HUES64 (cell line): ENCODE results near the gene CD200.

Experiments used
- H3K27ac ChIP-seq: 2 replicates; pipeline ENCODE4 v1.7.0; 2013; ENCODE audit warnings: low read depth, low read length, inconsistent platforms
- H3K27me3 ChIP-seq: 2 replicates; pipeline ENCODE4 v1.6.1; 2013; ENCODE audit warnings: mild to moderate bottlenecking, low read length; ENCODE audit not compliant: insufficient read depth
- H3K36me3 ChIP-seq: 2 replicates; pipeline ENCODE4 v1.6.1; 2013; ENCODE audit warnings: mild to moderate bottlenecking, low read length; ENCODE audit not compliant: insufficient read depth
- H3K4me1 ChIP-seq: 2 replicates; pipeline ENCODE4 v1.6.1; 2013; ENCODE audit warnings: mild to moderate bottlenecking, low read length, moderate library complexity; ENCODE audit not compliant: insufficient read depth
- H3K4me3 ChIP-seq: 2 replicates; pipeline ENCODE4 v1.5.1; 2013; ENCODE audit warnings: mild to moderate bottlenecking, low read length, moderate library complexity
- H3K9ac ChIP-seq: 2 replicates; pipeline ENCODE4 v1.6.1; 2013; ENCODE audit warnings: mild to moderate bottlenecking, low read depth, low read length
- H3K9me3 ChIP-seq: 2 replicates; pipeline ENCODE4 v1.6.1; 2013; ENCODE audit warnings: low read depth, low read length; ENCODE audit not compliant: insufficient read depth
- WGBS: fragments of 150-250, 120-280 bp; methylation state at CpG from one replicate; pipeline ENCODE4 v1.1.7; 2013; ENCODE audit warnings: missing lambda C conversion rate; 5-methylcytosine and 5-hydroxymethylcytosine counted together

CD200 gene

DNA sequence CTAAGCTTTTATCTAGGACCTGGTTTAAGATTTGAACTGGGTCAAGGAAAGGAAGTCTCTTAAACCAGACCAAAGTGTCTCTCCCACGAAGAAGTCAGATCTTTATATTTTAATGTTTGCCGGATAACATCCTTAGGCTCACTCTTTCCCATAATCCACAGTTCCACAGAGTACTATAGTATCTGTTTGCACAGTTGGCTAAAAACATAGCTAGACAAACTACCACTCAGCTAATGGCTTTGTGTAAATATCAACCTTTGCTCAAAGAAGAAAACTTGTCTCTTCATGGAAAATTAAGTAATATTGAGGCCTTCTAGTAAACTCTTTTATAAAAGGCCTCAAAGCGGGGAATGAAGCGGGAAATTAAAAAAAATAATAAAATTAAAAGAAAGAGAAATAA is 25.4 kb upstream of the CD200 start:
- H3K9me3 ChIP-seq, result no peaks in the 10 kb centered on the region
- H3K36me3 ChIP-seq, result no peaks in the 10 kb centered on the region
- H3K4me1 ChIP-seq, result peaks cover 40% of the 10 kb centered on the region
- H3K4me3 ChIP-seq, result no peak overlapping the region
- 100% methylated on average over 2 of the region's 4 CpGs for WGBS
- H3K27me3 ChIP-seq, result no peaks in the 10 kb centered on the region
- H3K9ac ChIP-seq, result no peak overlapping the region
- no peak overlapping the region for H3K27ac ChIP-seq

DNA sequence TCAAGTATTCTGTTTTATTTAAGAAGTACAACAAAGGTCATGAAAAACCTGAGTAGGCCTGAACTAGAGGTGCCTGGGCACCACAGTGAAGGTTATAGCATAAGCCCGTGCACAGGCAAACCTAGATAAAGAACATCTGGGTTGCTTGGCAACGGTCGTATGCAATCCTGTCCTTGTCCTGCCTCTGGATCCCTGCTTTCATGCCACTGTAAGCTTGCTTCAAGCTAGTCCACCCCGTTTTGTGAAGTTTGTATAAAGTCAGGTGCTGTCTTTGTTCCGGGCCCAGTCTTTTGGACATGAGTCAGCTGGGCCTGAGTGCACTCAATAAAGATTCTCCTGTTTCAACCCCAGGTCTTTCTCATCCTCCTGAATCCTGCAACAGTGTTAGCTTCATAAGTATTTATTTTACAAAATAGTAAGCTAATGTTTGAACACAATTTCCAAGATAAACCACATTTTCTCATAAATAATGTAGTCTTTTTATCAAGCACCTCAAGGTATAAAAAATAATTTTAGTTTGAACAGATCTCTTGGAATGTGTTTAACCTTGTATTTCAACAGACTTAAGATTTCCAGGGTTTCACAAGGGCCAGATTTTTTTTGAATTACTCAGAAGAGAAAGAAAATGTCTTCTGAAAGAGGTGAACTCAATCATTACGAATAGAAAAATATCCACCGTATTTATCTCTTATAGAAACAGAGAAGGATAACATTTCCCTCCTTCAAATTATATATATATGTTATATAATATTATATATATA is 24.6 kb upstream of the CD200 start:
- H3K4me3 ChIP-seq, result no peak overlapping the region
- H3K27ac ChIP-seq, result peak overlapping the region; percentile 22; the same call in 1 of the 2 replicates
- H3K36me3 ChIP-seq, result no peaks in the 10 kb centered on the region
- H3K27me3 ChIP-seq, result no peaks in the 10 kb centered on the region
- no peak overlapping the region for H3K9ac ChIP-seq
- 62% methylated on average over 5 of the region's 7 CpGs for WGBS
- H3K9me3 ChIP-seq, result no peaks in the 10 kb centered on the region
- peaks cover 35% of the 10 kb centered on the region for H3K4me1 ChIP-seq

DNA sequence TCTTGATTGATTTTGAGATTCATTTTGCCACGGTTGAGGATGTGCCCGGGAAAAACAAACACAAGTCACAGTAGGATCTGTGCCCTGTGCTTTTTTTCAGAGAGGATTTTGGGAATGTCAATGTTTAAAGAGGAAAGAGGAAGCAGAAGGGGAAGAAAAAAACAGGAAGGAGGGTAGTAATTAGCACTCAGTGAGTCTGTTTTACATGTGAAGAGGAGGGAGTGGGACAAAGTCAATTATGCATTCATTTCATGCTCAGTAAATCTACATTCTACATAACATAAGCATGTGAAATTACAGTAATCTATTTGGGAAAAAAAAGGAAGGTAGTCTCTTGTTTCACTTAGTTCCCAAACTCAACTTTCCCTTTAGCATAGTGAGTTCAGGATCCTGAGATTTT is 18.3 kb upstream of the CD200 start:
- 38% methylated on average over 2 of the region's 2 CpGs for WGBS
- Histone ChIP-seq H3K9me3 (peaks cover 20% of the 10 kb centered on the region), H3K4me3 (no peak overlapping the region)

DNA sequence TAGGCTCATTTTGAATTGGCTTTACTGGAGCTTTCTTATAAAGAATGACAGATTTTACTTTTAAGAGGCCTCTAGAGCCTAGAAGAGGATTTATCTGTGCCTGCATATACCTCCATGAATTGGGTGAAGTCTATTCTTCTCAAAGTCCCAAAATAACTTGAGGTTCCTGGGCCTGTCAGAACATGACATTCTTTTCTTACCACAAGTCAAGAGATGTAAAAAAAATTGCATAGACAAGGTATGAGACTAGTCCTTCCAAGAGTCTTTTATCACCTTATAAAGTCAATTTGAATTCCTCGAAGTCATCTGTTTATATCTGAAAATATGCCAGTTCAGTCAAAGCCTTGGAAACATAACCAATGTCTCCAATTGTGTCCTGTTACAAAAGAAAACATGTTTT is 17.2 kb upstream of the CD200 start:
- H3K27me3 ChIP-seq, result no peaks in the 10 kb centered on the region
- 97% methylated on average over 1 of the region's 1 CpG for WGBS
- no peak overlapping the region for H3K9ac ChIP-seq
- peaks cover 14% of the 10 kb centered on the region; the same call in 1 of the 2 replicates for H3K36me3 ChIP-seq
- no peak overlapping the region for H3K4me3 ChIP-seq
- H3K9me3 ChIP-seq, result peaks cover 20% of the 10 kb centered on the region
- no peak overlapping the region for H3K27ac ChIP-seq
- H3K4me1 ChIP-seq, result peaks cover 25% of the 10 kb centered on the region

More for the DNA sequence above, 18.3 kb upstream of the CD200 start:
- H3K27ac ChIP-seq, result peak overlapping the region; percentile 75
- H3K36me3 ChIP-seq, result peaks cover 14% of the 10 kb centered on the region; the same call in 1 of the 2 replicates
- H3K9ac ChIP-seq, result no peak overlapping the region
- no peaks in the 10 kb centered on the region for H3K27me3 ChIP-seq
- H3K4me1 ChIP-seq, result peaks cover 18% of the 10 kb centered on the region

DNA sequence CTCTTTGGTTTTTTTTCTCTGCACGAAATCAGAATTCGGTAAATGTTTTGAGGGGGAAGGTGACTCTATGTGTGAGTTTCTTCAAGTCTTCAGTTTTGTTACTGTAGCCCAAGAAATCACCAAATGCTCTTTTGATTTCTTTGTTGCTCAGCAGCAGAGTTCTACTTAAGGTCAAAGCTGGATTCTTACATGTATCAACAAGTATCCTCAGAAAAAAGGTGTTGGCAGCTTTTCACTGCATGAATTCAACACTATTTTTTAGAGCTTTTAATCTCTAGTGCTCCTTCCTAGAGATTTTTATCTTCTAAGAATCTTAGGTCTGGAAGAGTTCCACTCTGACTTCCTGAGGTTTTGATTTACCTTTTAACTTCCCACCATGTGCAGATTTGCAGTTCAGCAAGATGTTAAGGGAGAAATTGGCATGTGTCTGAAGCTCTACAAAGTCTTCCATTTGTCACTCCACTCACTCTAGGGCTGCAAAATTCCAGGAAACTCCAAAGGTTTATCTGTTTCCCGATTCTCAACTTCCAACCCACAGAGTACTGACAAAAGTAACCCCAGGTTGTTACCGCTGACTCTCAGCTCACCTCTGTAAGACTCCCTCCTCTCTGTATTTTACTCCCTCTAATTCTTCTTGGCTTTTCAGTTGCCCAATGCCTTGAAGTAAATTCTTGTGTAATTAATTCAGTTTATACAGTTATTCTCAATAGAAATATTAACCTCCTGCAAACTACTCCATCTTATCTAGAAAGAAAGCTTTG is 13.3 kb upstream of the CD200 start:
- WGBS, result 79% methylated on average over 4 of the region's 4 CpGs
- H3K9ac ChIP-seq, result no peak overlapping the region
- H3K27me3 ChIP-seq, result no peaks in the 10 kb centered on the region
- H3K4me3 ChIP-seq, result no peak overlapping the region
- peaks cover 14% of the 10 kb centered on the region; the same call in 1 of the 2 replicates for H3K36me3 ChIP-seq
- peaks cover 33% of the 10 kb centered on the region for H3K4me1 ChIP-seq
- H3K27ac ChIP-seq, result peak overlapping the region; percentile 46; the same call in 1 of the 2 replicates
- H3K9me3 ChIP-seq, result peaks cover 20% of the 10 kb centered on the region

DNA sequence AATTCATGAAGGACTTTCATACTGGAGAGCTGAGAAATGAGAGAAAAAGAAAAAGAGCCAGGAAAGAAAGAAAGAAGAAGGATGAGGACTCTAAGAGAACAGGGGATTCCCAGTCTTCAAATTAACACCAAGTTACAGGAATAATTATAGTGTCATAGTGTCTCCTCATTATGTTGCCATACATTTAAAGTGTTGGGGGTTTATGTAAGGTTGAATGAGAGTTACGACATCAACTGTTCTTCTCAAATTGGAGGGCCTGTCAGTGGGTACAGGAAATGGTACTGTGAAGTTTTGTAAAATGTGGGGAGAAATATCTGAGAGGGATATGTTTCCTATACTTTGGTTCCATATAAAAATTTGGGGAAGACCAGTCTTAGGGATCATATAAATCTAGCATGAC is 12.3 kb upstream of the CD200 start:
- no peak overlapping the region for H3K4me3 ChIP-seq

DNA sequence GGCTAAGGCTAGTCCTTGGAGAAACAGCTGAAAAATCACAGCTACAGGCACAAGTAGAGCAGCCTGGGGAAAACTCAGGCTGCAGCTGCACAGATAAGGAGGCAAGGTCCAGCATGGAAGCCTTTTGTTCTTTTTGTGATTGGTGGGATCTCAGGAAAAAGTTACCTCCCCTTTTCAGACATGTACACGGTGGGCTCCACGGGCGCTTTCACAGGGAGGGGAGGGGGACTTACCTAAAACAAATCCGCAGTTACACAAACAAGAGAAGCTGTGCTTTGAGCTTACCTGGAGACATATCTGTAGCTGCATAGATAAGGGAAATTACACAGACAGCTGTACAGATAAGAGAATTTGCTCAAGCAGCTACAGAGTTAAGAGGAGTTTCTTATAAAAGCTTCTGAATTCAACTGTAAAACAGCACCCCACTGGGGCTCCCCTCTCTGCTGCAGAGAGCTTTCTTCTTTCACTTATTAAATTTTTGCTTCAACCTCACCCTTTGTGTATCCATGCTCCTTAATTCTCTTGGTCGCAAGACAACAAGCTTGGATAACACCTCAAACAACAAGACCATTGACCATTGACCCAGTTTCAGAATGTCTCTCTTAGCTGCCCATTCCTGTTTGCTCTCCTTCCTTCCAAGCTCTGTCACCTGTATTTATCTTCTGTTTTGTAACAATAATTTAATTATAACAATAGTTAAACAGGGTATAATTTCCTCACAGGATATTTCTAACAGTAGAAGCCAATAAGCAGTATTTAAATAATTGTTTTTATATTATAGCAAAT is 10.9 kb upstream of the CD200 start:
- Histone ChIP-seq H3K4me1 (peaks cover 33% of the 10 kb centered on the region), H3K9me3 (peaks cover 5% of the 10 kb centered on the region), H3K9ac (peak overlapping the region; percentile 30; the same call in 1 of the 2 replicates), H3K36me3 (peaks cover 3% of the 10 kb centered on the region; the same call in 1 of the 2 replicates), H3K4me3 (peak overlapping the region; percentile 22), H3K27me3 (no peaks in the 10 kb centered on the region), H3K27ac (peak overlapping the region; percentile 42)
- 34% methylated on average over 4 of the region's 5 CpGs for WGBS

More for the DNA sequence above, 12.3 kb upstream of the CD200 start:
- Histone ChIP-seq H3K9ac (no peak overlapping the region), H3K4me1 (peaks cover 26% of the 10 kb centered on the region), H3K36me3 (peaks cover 13% of the 10 kb centered on the region; the same call in 1 of the 2 replicates), H3K9me3 (peaks cover 18% of the 10 kb centered on the region), H3K27ac (no peak overlapping the region), H3K27me3 (no peaks in the 10 kb centered on the region)
- 83% methylated on average over 1 of the region's 1 CpG for WGBS

DNA sequence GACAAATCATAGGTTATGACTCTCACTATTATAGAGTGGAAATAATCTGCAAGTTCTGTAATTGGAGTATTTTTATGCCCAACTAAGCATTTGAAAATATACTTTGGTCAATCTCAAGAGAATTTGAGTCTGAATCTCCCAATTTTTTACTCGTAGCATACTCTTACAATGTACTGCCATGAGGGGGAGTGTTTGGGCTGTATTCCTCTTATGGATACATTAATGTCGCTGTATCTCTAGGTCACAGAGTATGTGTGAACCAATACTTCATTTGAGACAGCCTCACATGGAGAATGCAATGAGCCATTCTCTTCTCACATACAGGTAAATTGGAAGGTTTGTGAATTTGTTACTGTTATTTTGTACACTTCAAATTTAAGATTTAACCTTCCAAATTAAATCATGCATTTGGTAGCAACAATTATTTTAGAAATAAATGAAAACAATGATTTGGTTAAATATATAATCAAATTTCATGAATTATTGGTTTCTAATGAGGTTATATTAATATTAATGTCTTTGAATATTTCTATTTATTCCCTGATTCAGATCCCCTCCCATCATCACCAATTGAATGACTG is 5.5 kb upstream of the CD200 start:
- H3K27ac ChIP-seq, result no peak overlapping the region
- 19% methylated on average over 2 of the region's 2 CpGs for WGBS

DNA sequence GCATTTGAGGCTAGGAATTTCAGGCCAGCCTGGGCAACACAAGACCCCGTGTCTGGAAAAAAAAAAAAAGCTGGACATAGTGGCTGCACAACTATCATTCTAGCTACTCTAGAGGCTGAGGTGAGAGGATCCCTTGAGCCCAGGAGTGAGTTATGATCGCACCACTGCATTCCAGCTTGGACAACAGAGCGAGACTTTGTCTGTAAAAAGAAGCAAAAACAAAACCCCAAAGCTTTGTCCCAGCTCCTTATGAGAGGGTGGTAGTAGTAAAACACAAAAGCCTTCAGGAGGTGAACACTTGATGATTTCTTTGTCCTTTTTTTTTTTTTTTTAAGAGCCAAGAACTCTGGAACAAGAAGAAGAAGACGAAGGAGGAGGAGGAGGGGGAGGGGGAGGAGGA is 1.1 kb upstream of the CD200 start:
- Histone ChIP-seq H3K27me3 (no peaks in the 10 kb centered on the region), H3K4me1 (peaks cover 28% of the 10 kb centered on the region), H3K4me3 (no peak overlapping the region), H3K9ac (no peak overlapping the region), H3K27ac (no peak overlapping the region), H3K36me3 (peaks cover 17% of the 10 kb centered on the region), H3K9me3 (no peaks in the 10 kb centered on the region)
- WGBS, result 76% methylated on average over 4 of the region's 4 CpGs

More for the DNA sequence above, 5.5 kb upstream of the CD200 start:
- no peaks in the 10 kb centered on the region for H3K36me3 ChIP-seq
- peaks cover 9% of the 10 kb centered on the region for H3K4me1 ChIP-seq
- no peaks in the 10 kb centered on the region for H3K9me3 ChIP-seq
- no peaks in the 10 kb centered on the region for H3K27me3 ChIP-seq
- H3K9ac ChIP-seq, result no peak overlapping the region
- H3K4me3 ChIP-seq, result no peak overlapping the region

DNA sequence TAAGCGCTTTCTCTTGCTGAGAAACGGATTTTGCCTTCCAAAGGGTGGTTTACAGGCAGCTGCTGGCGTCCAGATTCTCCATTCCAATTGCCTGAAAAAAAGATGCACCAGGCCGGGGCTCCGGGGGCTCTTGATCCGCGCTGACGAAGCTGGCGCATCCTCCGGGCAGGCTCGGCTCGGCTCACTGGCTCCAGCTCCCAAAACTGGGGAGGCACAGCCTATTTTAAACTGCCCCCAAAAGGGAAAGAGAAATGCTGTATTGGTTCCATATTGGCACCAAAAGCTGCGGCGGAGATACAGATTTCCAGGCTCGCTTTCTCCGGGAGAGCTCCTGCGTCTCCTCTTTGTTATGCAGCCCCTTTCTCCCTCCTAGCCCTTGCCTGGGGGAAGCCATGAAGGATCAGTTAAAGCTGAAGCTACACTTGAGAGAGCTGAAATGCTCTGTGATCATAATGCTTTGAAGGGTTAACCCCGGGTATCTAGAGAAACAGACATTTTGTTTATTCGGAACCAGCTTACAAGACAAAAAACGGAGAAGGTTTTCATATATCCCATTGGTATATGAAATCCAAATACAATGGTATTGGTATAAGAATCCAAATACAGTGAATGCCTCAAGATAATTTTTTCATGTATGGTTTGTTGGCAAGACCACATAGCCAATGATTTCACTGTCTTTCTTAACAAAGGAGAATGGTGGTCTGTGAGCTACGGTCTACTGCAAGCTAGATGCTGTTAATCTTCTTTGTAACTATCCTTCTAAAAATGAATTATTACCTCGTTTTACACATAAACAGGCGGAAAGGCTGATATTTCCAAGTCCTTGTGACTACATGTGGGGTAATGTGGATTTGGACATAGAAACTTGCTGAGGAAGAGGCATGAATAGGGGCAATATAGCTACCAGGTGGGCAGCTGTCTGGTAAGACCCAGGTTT is 693 bp downstream of the CD200 start:
- peak overlapping the region; percentile 87 for H3K9ac ChIP-seq
- H3K9me3 ChIP-seq, result no peaks in the 10 kb centered on the region
- peak overlapping the region; percentile 69 for H3K4me3 ChIP-seq
- H3K4me1 ChIP-seq, result peaks cover 44% of the 10 kb centered on the region
- H3K36me3 ChIP-seq, result peaks cover 34% of the 10 kb centered on the region
- H3K27ac ChIP-seq, result peak overlapping the region; percentile 97
- H3K27me3 ChIP-seq, result no peaks in the 10 kb centered on the region
- WGBS, result 3% methylated on average over 21 of the region's 23 CpGs
